ENCODE results near the gene MTHFD2L. TPM values are rescaled to one million over a fixed set of nuclear protein-coding genes. Genes with fewer than 3 reads are reported as not detected.

MTHFD2L gene
- total RNA-seq, 1 experiment from 2014 or later, result 11.6 TPM

GRCh38 chr4:74260036-74260435, 102.1 kb downstream of the MTHFD2L start:
- H3K27ac ChIP-seq (ENCODE audit: insufficient read length, low read depth, low read length), result no peak overlapping the region
- H2BK20ac ChIP-seq (ENCODE audit: low read depth, low read length, poor library complexity, severe bottlenecking), result no peak overlapping the region
- no CpG with 5 or more reads among the region's 1 CpG for WGBS (ENCODE audit: extremely low coverage, insufficient read length, low lambda C conversion rate)
- no peak overlapping the region for H3K56ac ChIP-seq (ENCODE audit: insufficient read length, low read depth, low read length)
- H4K5ac ChIP-seq (ENCODE audit: insufficient read length, low read depth, low read length), result no peak overlapping the region
- H3K18ac ChIP-seq (ENCODE audit: insufficient read length, low read depth, low read length), result no peak overlapping the region
- no peaks in the 10 kb centered on the region for H3K79me1 ChIP-seq (ENCODE audit: insufficient read depth, low read depth, low read length, poor library complexity, severe bottlenecking)
- Mint-ChIP-seq H3K4me3 (no peak overlapping the region), H3K27me3 (ENCODE audit: low read depth) (no peaks in the 10 kb centered on the region), H3K27ac (no peak overlapping the region), H3K36me3 (ENCODE audit: insufficient read depth in 1 of 3, low read depth in 3 of 3) (no peaks in the 10 kb centered on the region), H3K4me1 (no peaks in the 10 kb centered on the region), H3K9me3 (no peaks in the 10 kb centered on the region; a peak in 1 of 5 replicates)
- H3T11ph ChIP-seq (ENCODE audit: low read length), result no peak overlapping the region
- H3K14ac ChIP-seq (ENCODE audit: insufficient read depth, low read length), result no peak overlapping the region
- no peaks in the 10 kb centered on the region for H3K23me2 ChIP-seq (ENCODE audit: insufficient read length, low read depth, low read length, poor library complexity, severe bottlenecking)
- no peak for TF ChIP-seq CTCF (conservative IDR thresholded peaks at IDR 0.05)
- no peaks in the 10 kb centered on the region for H4K20me1 ChIP-seq (ENCODE audit: control insufficient read depth, insufficient read depth, insufficient read length)
- H2AK5ac ChIP-seq (ENCODE audit: insufficient read length, low read length), result no peak overlapping the region
- no peak overlapping the region for H2AFZ ChIP-seq (ENCODE audit: low read length)
- H2BK5ac ChIP-seq (ENCODE audit: insufficient read length, low read length), result no peak overlapping the region
- no peak overlapping the region for H3K4me2 ChIP-seq (ENCODE audit: insufficient read depth, insufficient read length, low read length)
- no peak overlapping the region for H4K8ac ChIP-seq (replicated peaks; ENCODE audit: insufficient read length, low read depth, low read length)
- no peak overlapping the region for H4K91ac ChIP-seq (ENCODE audit: insufficient read length, low read depth, low read length)
- no peak for DNase-seq
- H3K27me3 ChIP-seq (ENCODE audit: insufficient read depth, low read length), result no peaks in the 10 kb centered on the region
- no peak overlapping the region for H3K23ac ChIP-seq (ENCODE audit: insufficient read length, low read depth, low read length)
- no peak overlapping the region for H2BK120ac ChIP-seq (ENCODE audit: low read depth, low read length, poor library complexity, severe bottlenecking)
- no peaks in the 10 kb centered on the region for H3K9me3 ChIP-seq (ENCODE audit: control insufficient read depth, low read depth, low read length)
- no peak overlapping the region for H2BK15ac ChIP-seq (ENCODE audit: low read depth, low read length)
- H3K4me1 ChIP-seq (ENCODE audit: insufficient read depth, low read length), result no peaks in the 10 kb centered on the region
- H3K79me2 ChIP-seq (ENCODE audit: insufficient read depth, low read length), result no peaks in the 10 kb centered on the region
- H3K9ac ChIP-seq (ENCODE audit: extremely low read depth, insufficient read length, low read length), result no peak overlapping the region
- H2BK12ac ChIP-seq (ENCODE audit: insufficient read length, low read depth, low read length), result no peak overlapping the region
- no peak overlapping the region for H3K4ac ChIP-seq (ENCODE audit: low read depth, low read length)

Measured in H9 (cell line).